Mucosa of descending colon (tissue), 3 donors: ENCODE measurements around the gene TSN. TPM values are rescaled to one million over a fixed set of nuclear protein-coding genes. Genes with fewer than 3 reads are reported as not detected.
"Not testable (repeated sequence)": the region's sequence is repeated elsewhere in the genome, so short reads cannot be mapped to it uniquely, and the experiment has no call there.

Experiments used
- ATAC-seq: fragments of 200-7000 bp; cut with Tn5 transposase; one replicate; pipeline ENCODE4 v1.9.1; 2020; ENCODE audit warnings: mild to moderate bottlenecking, moderate library complexity
- DNase-seq, 3 donors: peaks; one replicate each; pipeline ENCODE4 v3.0.0-alpha.2; 2020
- H3K36me3 ChIP-seq: fragments of 200-600 bp; one replicate; pipeline ENCODE4 v1.8.0; 2021; ENCODE audit warnings: low read depth, mild to moderate bottlenecking
- H3K4me1 ChIP-seq: fragments of 200-600 bp; one replicate; pipeline ENCODE4 v1.8.0; 2021; ENCODE audit warnings: low read depth, mild to moderate bottlenecking
- H3K4me3 ChIP-seq: fragments of 200-600 bp; one replicate; pipeline ENCODE4 v1.8.0; 2021; ENCODE audit warnings: mild to moderate bottlenecking
- H3K9me3 ChIP-seq: fragments of 200-600 bp; one replicate; pipeline ENCODE4 v1.8.0; 2021; ENCODE audit warnings: mild to moderate bottlenecking
- CTCF ChIP-seq: fragments of 200-600 bp; IDR thresholded peaks from one replicate; pipeline ENCODE4 v1.8.0; 2022; ENCODE audit warnings: antibody characterized with exemption, mild to moderate bottlenecking
- intact Hi-C, 2 donors: fragments of 100-400 bp; cut with DNase I in 1 of 2; cut with micrococcal nuclease in 1 of 2; formaldehyde crosslinking; loops; one replicate each; pipeline versions ENCODE4 v1.11.0 to v1.11.1; 2022; cut with DNase I, micrococcal nuclease
- total RNA-seq, 3 donors: library from RNA; stranded (reverse); fragmentation: NEBNext Ultra II Directional in 2 of 3; extraction: Animal tissue kit (Norgen Biotek cat#: 25700) in 2 of 3; gene quantifications; one replicate each; pipeline versions ENCODE4 v1.2.1 to v1.2.4, GENCODE V29; 2021 to 2023
- donor health status: DM: no; HTN: no; CAD: no; lungs with moderate emphysema.
- donor health status: DM: no; HTN: no; CAD: no.
- donor health status: DM: no; HTN: yes; CAD: no.

TSN gene
- total RNA-seq, 3 donors from 2014 or later, result 45.9 to 52.4 (median 47.3) TPM

- H3K9me3 ChIP-seq, result no peaks in the 10 kb centered on the region
- intact Hi-C loops, result no loop called here
- H3K4me3 ChIP-seq, result no peak overlapping the region
- DNase-seq, result peak in 2 of 3 donors; percentile 42 to 47
- TF ChIP-seq CTCF, result no peak
- peak; percentile 87 for ATAC-seq
- no peaks in the 10 kb centered on the region for H3K4me1 ChIP-seq
- H3K36me3 ChIP-seq, result no peaks in the 10 kb centered on the region
These were observed 55.8 kb downstream of the TSN start for GRCh38 chr2:121810959-121811853.

- intact Hi-C loops, H3K4me1 ChIP-seq, H3K36me3 ChIP-seq, H3K9me3 ChIP-seq, ATAC-seq, H3K4me3 ChIP-seq, DNase-seq: not testable (repeated sequence)
These were observed 57.6 kb downstream of the TSN start for GRCh38 chr2:121813083-121813482.

- ATAC-seq (no peak), DNase-seq (no peak)
- Histone ChIP-seq H3K36me3 (no peaks in the 10 kb centered on the region), H3K4me3 (no peak overlapping the region), H3K9me3 (no peaks in the 10 kb centered on the region), H3K4me1 (no peaks in the 10 kb centered on the region)
- intact Hi-C loops, result no loop called here
- no peak for TF ChIP-seq CTCF
These were observed 59.8 kb downstream of the TSN start for GRCh38 chr2:121815216-121815615.

DNA sequence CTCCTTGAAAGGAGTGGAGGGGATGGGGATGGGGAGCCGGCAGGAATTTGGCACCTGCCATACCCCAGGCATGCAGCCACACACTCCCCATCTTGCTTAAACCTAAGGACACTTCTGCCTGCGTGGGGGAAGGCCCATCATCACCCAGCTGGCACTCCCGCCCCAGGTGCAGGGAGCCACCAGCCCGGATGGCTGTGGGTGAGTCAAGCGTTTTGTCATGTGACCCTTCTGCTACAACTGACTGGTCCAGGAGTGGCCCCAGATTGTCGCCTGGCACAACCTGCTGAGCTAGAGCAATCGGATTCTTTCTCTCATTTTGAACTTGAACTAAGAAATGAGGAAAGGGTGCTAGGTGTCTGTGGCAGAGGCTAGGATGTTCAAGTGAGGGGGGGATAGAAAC, 61.3 kb downstream of the TSN start:
- Histone ChIP-seq H3K4me1 (no peaks in the 10 kb centered on the region), H3K36me3 (no peaks in the 10 kb centered on the region), H3K4me3 (no peak overlapping the region), H3K9me3 (no peaks in the 10 kb centered on the region)
- intact Hi-C loops, result no loop called here
- DNase-seq (no peak), ATAC-seq (no peak)
- TF ChIP-seq CTCF, result no peak

DNA sequence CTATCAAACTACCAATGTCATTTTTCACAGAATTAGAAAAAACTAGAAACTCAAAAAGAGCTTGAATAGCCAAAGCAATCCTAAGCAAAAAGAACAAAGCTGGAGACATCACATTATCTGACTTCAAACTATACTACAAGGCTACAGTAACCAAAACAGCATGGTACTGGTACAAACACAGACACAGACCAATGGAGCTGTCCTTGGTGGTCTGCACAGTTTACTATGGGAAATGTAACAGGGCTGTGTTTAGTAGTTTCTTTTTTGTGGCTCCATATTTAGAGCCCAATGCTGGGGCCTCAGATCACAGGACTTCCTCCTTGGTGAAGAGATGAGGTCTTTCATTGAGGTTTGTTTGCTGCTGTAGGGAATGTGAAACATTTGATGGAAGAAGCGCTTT, 61.9 kb downstream of the TSN start:
- DNase-seq, intact Hi-C loops: not testable (repeated sequence)

More for the DNA sequence above, 61.9 kb downstream of the TSN start:
- not testable (repeated sequence) for H3K36me3 ChIP-seq, H3K9me3 ChIP-seq, ATAC-seq, H3K4me3 ChIP-seq, H3K4me1 ChIP-seq

Other genes starting within 250 kb of the TSN start
- gene RNU4ATAC, start 224.8 kb upstream of the TSN start, total RNA-seq, result 1 to 10 TPM in 1 of 3 donors, not detected in 2; 9.7 TPM
- 10 to 100 TPM; 30.0 to 64.6 (median 35.1) TPM for gene CLASP1, start 106.2 kb upstream of the TSN start, total RNA-seq
- gene NIFK, start 18.8 kb upstream of the TSN start, total RNA-seq, result 10 to 100 TPM; 28.5 to 37.4 (median 31.2) TPM